ENCODE data around the gene CCL11. TPM values are rescaled to one million over a fixed set of nuclear protein-coding genes. Genes with fewer than 3 reads are reported as not detected.

CCL11 gene
- polyA plus RNA-seq, 1 donor from 2014 or later = not detected

DNA sequence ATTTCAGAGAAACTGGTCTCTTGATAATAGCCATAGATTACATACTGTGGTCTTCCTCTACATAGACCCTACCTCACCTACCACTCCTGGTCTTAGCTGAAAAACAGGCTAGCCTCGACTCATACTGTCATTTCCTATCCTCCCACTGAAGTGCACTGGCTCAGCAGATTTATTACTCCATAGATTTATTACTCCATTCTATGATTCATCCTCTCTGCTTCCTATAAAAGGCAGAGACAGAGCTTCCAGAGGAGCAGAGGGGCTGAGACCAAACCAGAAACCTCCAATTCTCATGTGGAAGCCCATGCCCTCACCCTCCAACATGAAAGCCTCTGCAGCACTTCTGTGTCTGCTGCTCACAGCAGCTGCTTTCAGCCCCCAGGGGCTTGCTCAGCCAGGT, 15.6 kb upstream of the CCL11 start, which contains the start of gene CCL7:
CCL7 (plus strand) TSS at position 253 of the 400 bp plus-strand sequence; CDS start at position 323, 70 bp downstream.
- H2AFZ ChIP-seq (ENCODE audit: low read depth, low read length) = no peak within 1 kb of the TSS
- no peaks in the 10 kb centered on the region for H3K79me2 ChIP-seq (replicated peaks; ENCODE audit: insufficient read depth, low read length)
- no peak for TF ChIP-seq EP300 (conservative IDR thresholded peaks at IDR 0.05; ENCODE audit: poor library complexity, severe bottlenecking)
- TF ChIP-seq RAD21 (conservative IDR thresholded peaks at IDR 0.05) = no peak
- H3F3A ChIP-seq (ENCODE audit: insufficient read depth, low read length, poor library complexity, severe bottlenecking) = no peaks in the 10 kb centered on the region
- H3K9ac ChIP-seq (ENCODE audit: low read length) = no peak within 1 kb of the TSS
- no peaks in the 10 kb centered on the region for H3K9me3 ChIP-seq (ENCODE audit: low read length)
- H3K4me3 ChIP-seq (ENCODE audit: low read length) = no peak within 1 kb of the TSS
- no peak within 1 kb of the TSS for H3K4me2 ChIP-seq (ENCODE audit: low read length)
- no peak within 1 kb of the TSS for H3K27ac ChIP-seq (ENCODE audit: low read length)
- H4K20me1 ChIP-seq (ENCODE audit: insufficient read depth) = no peaks in the 10 kb centered on the region
- no peaks in the 10 kb centered on the region for H3K9me2 ChIP-seq (ENCODE audit: insufficient read depth, low read length)
- no peaks in the 10 kb centered on the region for H3K36me3 ChIP-seq (ENCODE audit: insufficient read depth, low read length)
- no peaks in the 10 kb centered on the region for H3K27me3 ChIP-seq (ENCODE audit: insufficient read depth, low read depth, low read length)

- no peak overlapping the region for H3K27ac ChIP-seq (ENCODE audit: low read length)
- H4K20me1 ChIP-seq (ENCODE audit: insufficient read depth) = no peaks in the 10 kb centered on the region
- TF ChIP-seq POLR2AphosphoS5 (IDR thresholded peaks at IDR 0.05) (no peak), SMC3 (conservative IDR thresholded peaks at IDR 0.05; ENCODE audit: poor library complexity) (no peak), TAF1 (IDR thresholded peaks at IDR 0.05; ENCODE audit: low read depth) (no peak), CTCF (IDR thresholded peaks at IDR 0.05; ENCODE audit: poor library complexity, severe bottlenecking) (no peak), RAD21 (conservative IDR thresholded peaks at IDR 0.05) (no peak), MXI1 (conservative IDR thresholded peaks at IDR 0.05; ENCODE audit: poor library complexity, severe bottlenecking) (no peak)
- no peaks in the 10 kb centered on the region for H3K9me3 ChIP-seq (ENCODE audit: low read length)
- H3F3A ChIP-seq (ENCODE audit: insufficient read depth, low read length, poor library complexity, severe bottlenecking) = no peaks in the 10 kb centered on the region
- H3K4me3 ChIP-seq (ENCODE audit: low read length) = no peak overlapping the region
- H2AFZ ChIP-seq (ENCODE audit: low read depth, low read length) = no peak overlapping the region
- no peaks in the 10 kb centered on the region for H3K79me2 ChIP-seq (replicated peaks; ENCODE audit: insufficient read depth, low read length)
- H3K36me3 ChIP-seq (ENCODE audit: insufficient read depth, low read length) = no peaks in the 10 kb centered on the region
- H3K9ac ChIP-seq (ENCODE audit: low read length) = no peak overlapping the region
- H3K4me2 ChIP-seq (ENCODE audit: low read length) = no peak overlapping the region
- no peaks in the 10 kb centered on the region for H3K9me2 ChIP-seq (ENCODE audit: insufficient read depth, low read length)
- no peaks in the 10 kb centered on the region for H3K27me3 ChIP-seq (ENCODE audit: insufficient read depth, low read depth, low read length)
Measured at GRCh38 chr17:34275881-34276280, 9.7 kb upstream of the CCL11 start.

- Histone ChIP-seq H3K9ac (ENCODE audit: low read length) (no peak overlapping the region), H3K27me3 (ENCODE audit: insufficient read depth, low read depth, low read length) (no peaks in the 10 kb centered on the region), H3K9me3 (ENCODE audit: low read length) (no peaks in the 10 kb centered on the region), H3K9me2 (ENCODE audit: insufficient read depth, low read length) (no peaks in the 10 kb centered on the region), H3K79me2 (replicated peaks; ENCODE audit: insufficient read depth, low read length) (no peaks in the 10 kb centered on the region), H3K36me3 (ENCODE audit: insufficient read depth, low read length) (no peaks in the 10 kb centered on the region), H3K4me2 (ENCODE audit: low read length) (no peak overlapping the region), H3K27ac (ENCODE audit: low read length) (no peak overlapping the region), H2AFZ (ENCODE audit: low read depth, low read length) (no peak overlapping the region), H3F3A (ENCODE audit: insufficient read depth, low read length, poor library complexity, severe bottlenecking) (no peaks in the 10 kb centered on the region), H4K20me1 (ENCODE audit: insufficient read depth) (no peaks in the 10 kb centered on the region), H3K4me3 (ENCODE audit: low read length) (no peak overlapping the region)
- TF ChIP-seq REST (IDR thresholded peaks at IDR 0.05; ENCODE audit: borderline replicate concordance) (no peak), TAF1 (IDR thresholded peaks at IDR 0.05; ENCODE audit: low read depth) (no peak), EZH2 (IDR thresholded peaks at IDR 0.05; ENCODE audit: borderline replicate concordance, insufficient read depth, low read length, poor library complexity, severe bottlenecking) (no peak), RAD21 (conservative IDR thresholded peaks at IDR 0.05) (no peak), SMC3 (conservative IDR thresholded peaks at IDR 0.05; ENCODE audit: poor library complexity) (no peak), CTCF (IDR thresholded peaks at IDR 0.05; ENCODE audit: poor library complexity, severe bottlenecking) (no peak), MXI1 (conservative IDR thresholded peaks at IDR 0.05; ENCODE audit: poor library complexity, severe bottlenecking) (no peak), EP300 (conservative IDR thresholded peaks at IDR 0.05; ENCODE audit: poor library complexity, severe bottlenecking) (no peak), POLR2AphosphoS5 (IDR thresholded peaks at IDR 0.05) (no peak)
Measured at GRCh38 chr17:34276826-34277225, 8.7 kb upstream of the CCL11 start.

Measured in neural cell (in vitro differentiated cells).